Measurements from ENCODE around the gene CDK11A. TPM values are rescaled to one million over a fixed set of nuclear protein-coding genes. Genes with fewer than 3 reads are reported as not detected.

Gene CDK11A
- total RNA-seq: 17.1 and 21.5 TPM in 2 replicates

GRCh38 chr1:1724035-1724864 is at the start of gene CDK11A:
Gene CDK11A (minus strand): TSS chr1:1724357. CDS start chr1:1722818, 1,539 bp downstream.

GRCh38 chr1:1692714-1693647 is 31.2 kb downstream of the CDK11A start, which contains the start of gene SLC35E2B:
Gene SLC35E2B (minus strand): TSS chr1:1692795. CDS start chr1:1676699, 16,096 bp downstream.

GRCh38 chr1:1658583-1659549 is 65.3 kb downstream of the CDK11A start, which contains the start of gene CDK11B:
Gene CDK11B (minus strand): TSS chr1:1659004. CDS start chr1:1657485, 1,519 bp downstream.

Other genes with a start within 250 kb of the CDK11A start
- 47.1 and 78.2 TPM in 2 replicates for gene ATAD3A, start 212.2 kb downstream of the CDK11A start, total RNA-seq
- gene TMEM240, start 183.7 kb downstream of the CDK11A start, total RNA-seq: 4.4 and 4.8 TPM in 2 replicates
- 91.5 and 111 TPM in 2 replicates for gene SSU72, start 149.5 kb downstream of the CDK11A start, total RNA-seq
- 3.4 and 3.5 TPM in 2 replicates for gene FNDC10, start 124.2 kb downstream of the CDK11A start, total RNA-seq
- gene MIB2, start 108.9 kb downstream of the CDK11A start, total RNA-seq: 39.1 and 94.3 TPM in 2 replicates
- 8.4 and 12.9 TPM in 2 replicates for gene MMP23B, start 92.2 kb downstream of the CDK11A start, total RNA-seq
- 9.2 and 9.8 TPM in 2 replicates for gene CDK11B, start 65.4 kb downstream of the CDK11A start, total RNA-seq
- gene SLC35E2B, start 31.6 kb downstream of the CDK11A start, total RNA-seq: 41.1 and 51.4 TPM in 2 replicates
- gene NADK, start 54.1 kb upstream of the CDK11A start, total RNA-seq: 58.9 and 65.0 TPM in 2 replicates
- 137 and 170 TPM in 2 replicates for gene GNB1, start 166.7 kb upstream of the CDK11A start, total RNA-seq
- gene CALML6, start 190.9 kb upstream of the CDK11A start, total RNA-seq: 0.14 and 0.66 TPM in 2 replicates
- gene TMEM52, start 194.9 kb upstream of the CDK11A start, total RNA-seq: 0.43 and 0.44 TPM in 2 replicates

Measured in placental pericyte (primary cell).